ENCODE data around the gene REPS2.

The REPS2 gene

DNA sequence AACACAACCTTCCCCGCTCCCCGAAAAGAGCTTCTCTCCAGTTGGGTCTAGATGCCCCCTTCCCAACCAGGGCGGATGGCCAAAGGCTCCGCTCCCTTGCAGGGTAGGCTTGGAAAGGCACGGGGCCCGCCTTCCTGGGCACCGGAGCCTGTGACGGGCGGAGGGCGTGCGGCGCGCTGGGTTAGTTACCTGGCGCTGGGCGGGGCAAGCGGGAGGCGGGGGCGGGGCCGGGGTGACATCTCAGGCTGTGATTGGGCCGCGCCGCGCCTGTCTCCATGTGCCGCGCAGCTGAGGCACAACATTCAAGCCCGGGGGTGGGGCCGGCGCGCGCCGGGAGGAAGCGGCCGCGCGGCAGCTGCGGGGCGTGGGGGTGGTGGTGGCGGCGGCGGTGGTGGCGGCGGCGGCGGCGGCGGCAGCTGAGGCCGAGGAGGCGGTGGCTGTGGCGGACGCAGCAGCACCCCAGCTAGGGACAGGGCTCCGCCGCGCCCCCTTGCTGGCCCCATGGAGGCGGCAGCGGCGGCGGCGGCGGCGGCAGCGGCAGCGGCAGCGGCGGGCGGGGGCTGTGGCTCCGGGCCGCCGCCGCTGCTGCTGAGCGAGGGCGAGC lies at the start of gene REPS2:
REPS2 (plus strand) TSS at position 298 of the 604 bp plus-strand sequence; CDS start at position 502, 204 bp downstream.
- Mint-ChIP-seq H3K27me3 (peaks cover 8% of the 10 kb centered on the region), H3K9me3 (no peaks in the 10 kb centered on the region), H3K27ac (no peak within 1 kb of the TSS), H3K4me1 (no peaks in the 10 kb centered on the region), H3K4me3 (peak within 1 kb of the TSS; percentile 83 to 85)
- ATAC-seq (peak; percentile 96), DNase-seq (peak; percentile 43 to 63)

DNA sequence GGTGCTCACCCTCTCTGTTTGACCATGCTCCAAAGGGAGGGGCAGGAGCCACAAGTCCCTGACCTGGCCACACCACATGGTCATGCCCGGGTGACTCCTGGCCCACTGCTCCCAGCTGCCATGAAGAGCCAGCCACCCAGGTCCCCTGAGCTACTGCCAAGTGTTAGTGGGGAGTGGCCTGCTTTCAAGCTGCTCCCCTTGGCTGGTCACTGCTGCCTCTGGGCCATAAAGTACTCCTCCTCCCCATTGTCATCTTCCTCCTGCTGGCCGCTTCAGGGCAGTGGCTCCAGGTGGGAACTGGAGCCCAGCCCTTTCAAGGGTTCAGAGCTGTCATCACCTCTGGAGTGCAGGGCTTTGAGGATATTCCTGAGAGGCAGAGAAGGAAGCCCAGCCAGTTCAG lies 49.0 kb upstream of the REPS2 start:
- H3K27me3 Mint-ChIP-seq = no peaks in the 10 kb centered on the region
- ATAC-seq = no peak
- no peak overlapping the region for H3K4me3 Mint-ChIP-seq
- H3K4me1 Mint-ChIP-seq = peaks cover 5% of the 10 kb centered on the region
- H3K27ac Mint-ChIP-seq = no peak overlapping the region
- no peaks in the 10 kb centered on the region for H3K9me3 Mint-ChIP-seq
- DNase-seq = no peak

DNA sequence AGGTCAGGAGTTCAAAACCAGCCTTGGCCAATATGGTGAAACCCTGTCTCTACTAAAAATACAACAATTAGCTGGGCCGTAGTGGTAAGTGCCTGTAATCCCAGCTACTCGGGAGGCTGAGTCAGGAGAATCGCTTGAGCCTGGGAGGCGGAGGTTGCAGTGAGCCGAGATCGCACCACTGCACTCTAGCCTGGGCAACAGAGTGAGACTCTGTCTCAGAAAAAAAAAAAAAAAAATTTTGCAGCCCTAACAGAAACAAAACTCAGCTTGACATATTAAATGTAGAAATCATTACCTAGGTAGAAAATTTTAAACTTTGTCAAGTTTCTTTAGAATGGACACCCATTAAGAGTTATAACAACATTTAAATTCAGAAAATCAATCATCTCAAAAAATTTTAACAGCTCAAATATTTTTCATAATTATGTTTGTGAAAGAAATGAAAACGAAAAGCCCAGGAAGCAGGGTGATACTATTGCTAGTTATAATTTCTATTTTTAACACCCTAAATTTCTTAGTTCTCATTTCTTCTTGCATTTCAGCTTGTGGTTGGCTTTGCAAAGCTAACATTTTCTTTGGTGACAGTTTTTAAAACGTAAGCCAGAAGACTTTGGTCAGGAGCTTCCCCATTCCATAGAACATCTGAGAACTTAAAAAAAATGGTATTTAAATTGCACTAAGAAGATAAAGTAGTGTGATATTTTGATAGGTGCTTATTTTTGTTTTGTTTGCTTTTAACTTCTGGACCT lies 43.0 kb upstream of the REPS2 start:
- ATAC-seq (no peak), DNase-seq (no peak)
- H3K27me3 Mint-ChIP-seq = no peaks in the 10 kb centered on the region
- no peaks in the 10 kb centered on the region for H3K9me3 Mint-ChIP-seq
- no peak overlapping the region for H3K4me3 Mint-ChIP-seq
- H3K4me1 Mint-ChIP-seq = no peaks in the 10 kb centered on the region
- no peak overlapping the region for H3K27ac Mint-ChIP-seq

DNA sequence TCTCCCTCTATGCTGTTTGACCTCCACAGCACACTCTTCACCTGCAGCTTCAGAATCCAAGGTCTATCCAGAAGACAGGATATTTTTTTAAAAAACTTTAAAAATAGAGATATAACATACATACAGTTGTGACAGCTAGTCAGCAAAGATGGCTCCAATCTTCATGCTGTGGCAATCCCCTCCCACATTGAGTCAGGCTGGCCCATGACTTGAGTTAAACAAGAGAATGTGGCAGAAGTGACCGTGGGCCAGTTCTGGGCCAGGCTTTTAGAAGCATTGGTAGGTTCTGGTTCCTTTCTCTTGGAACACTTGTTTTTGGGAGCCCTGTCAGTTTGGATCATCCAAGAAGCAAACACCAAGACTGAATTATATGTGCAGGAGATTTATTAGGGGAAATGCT lies 36.1 kb upstream of the REPS2 start:
- no peaks in the 10 kb centered on the region for H3K9me3 Mint-ChIP-seq
- no peak for DNase-seq
- no peak overlapping the region for H3K27ac Mint-ChIP-seq
- no peak overlapping the region for H3K4me3 Mint-ChIP-seq
- ATAC-seq = no peak
- no peaks in the 10 kb centered on the region for H3K27me3 Mint-ChIP-seq
- no peaks in the 10 kb centered on the region for H3K4me1 Mint-ChIP-seq

DNA sequence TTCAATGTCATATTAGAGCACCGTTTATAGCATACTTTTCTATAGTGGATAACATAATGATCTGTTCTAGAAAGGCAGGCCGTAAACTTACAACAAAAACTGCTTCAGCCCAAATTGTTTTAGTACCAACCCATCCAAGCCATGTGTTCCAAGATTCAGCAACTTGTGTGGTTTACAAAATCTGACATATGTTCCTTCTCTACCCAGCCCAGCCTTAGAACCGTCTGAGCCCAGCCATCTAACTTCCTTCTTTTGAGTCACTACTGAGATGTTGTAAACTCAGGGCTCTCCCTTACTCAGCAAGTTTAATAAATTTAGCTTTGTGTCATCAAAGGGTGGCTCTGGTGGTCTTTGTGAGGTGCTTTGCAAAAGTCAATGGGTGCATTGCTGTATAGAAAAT lies 32.4 kb upstream of the REPS2 start:
- Mint-ChIP-seq H3K27ac (no peak overlapping the region), H3K4me3 (no peak overlapping the region), H3K9me3 (no peaks in the 10 kb centered on the region), H3K27me3 (no peaks in the 10 kb centered on the region), H3K4me1 (no peaks in the 10 kb centered on the region)
- ATAC-seq (no peak), DNase-seq (no peak)

DNA sequence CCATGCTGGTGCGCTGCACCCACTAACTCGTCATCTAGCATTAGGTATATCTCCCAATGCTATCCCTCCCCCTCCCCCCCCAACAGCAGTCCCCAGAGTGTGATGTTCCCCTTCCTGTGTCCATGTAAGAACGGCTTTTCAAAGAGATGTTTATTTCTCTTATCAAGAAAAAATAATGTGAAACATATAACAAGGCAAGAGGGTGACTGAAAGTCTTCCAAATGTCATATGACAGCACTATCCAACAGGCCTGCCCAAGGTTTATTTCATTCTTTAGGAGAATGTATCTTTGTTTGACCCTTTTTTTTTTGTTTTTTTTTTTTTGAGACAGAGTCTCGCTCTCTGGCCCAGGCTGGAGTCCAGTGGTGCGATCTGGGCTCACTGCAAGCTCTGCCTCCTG lies 29.9 kb upstream of the REPS2 start:
- Mint-ChIP-seq H3K4me1 (no peaks in the 10 kb centered on the region), H3K27me3 (peaks cover 3% of the 10 kb centered on the region), H3K9me3 (no peaks in the 10 kb centered on the region), H3K4me3 (no peak overlapping the region), H3K27ac (no peak overlapping the region)
- ATAC-seq = no peak
- DNase-seq = no peak

DNA sequence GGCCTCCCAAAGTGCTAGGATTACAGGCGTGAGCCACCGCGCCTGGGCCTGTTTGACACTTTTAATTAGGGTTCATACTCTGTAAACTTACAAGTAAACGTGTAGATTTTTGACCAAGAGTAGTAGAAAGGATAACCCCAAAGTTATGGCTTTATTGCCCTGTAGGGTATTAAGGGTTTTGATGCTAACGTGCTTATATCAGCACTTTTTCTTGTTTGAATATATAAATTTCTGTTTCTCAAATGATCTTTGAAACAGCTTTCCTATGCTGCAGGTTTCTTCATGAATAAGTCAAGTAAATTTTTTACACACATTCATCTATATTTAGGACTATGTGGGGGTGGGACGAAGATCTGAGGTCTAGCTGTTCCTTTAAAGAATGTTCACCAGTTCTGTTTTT lies 29.3 kb upstream of the REPS2 start:
- Mint-ChIP-seq H3K9me3 (no peaks in the 10 kb centered on the region), H3K4me3 (no peak overlapping the region)
- no peak for DNase-seq

DNA sequence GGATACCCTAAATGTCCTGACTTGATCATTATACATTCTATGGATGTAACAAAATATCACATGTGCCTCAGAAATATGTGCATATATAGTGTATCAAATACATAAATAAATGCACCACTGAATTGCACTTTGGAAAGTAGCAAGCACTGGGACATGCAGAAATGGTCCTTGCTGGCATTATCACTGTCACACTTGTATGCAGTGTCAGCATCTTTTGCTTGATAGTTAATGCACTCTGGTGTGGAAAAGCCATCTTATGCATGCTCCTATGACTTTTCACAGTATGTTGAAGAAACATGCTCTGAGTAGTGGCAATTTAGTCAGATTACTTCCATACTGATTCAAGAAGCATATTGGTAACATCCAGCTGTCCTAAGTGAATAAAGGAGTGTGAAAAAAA lies 27.5 kb upstream of the REPS2 start:
- Mint-ChIP-seq H3K27me3 (peaks cover 7% of the 10 kb centered on the region), H3K27ac (no peak overlapping the region), H3K9me3 (no peaks in the 10 kb centered on the region), H3K4me1 (no peaks in the 10 kb centered on the region), H3K4me3 (no peak overlapping the region)
- DNase-seq = no peak
- no peak for ATAC-seq

More for the DNA sequence above, 29.3 kb upstream of the REPS2 start:
- ATAC-seq = no peak
- no peak overlapping the region for H3K27ac Mint-ChIP-seq
- peaks cover 7% of the 10 kb centered on the region for H3K27me3 Mint-ChIP-seq
- no peaks in the 10 kb centered on the region for H3K4me1 Mint-ChIP-seq

DNA sequence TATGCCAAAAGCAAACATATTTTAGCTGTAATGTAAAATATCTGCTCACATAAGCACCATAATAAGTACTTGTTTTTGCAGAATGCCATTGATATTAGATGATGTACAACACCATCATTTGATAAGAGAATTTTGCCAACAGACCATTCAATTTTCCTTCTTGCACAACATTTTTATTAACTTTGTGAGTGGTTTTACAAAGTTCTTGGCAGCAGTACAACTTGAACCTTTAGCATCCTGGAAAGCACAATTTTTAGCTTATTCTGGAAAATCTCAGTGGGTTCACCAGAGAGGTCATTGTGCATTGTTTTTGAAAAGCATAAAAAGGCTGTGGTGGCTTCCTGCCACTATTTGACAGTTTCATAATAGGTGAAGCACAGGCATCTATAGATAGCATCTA lies 26.4 kb upstream of the REPS2 start:
- ATAC-seq = no peak
- no peak overlapping the region for H3K27ac Mint-ChIP-seq
- H3K27me3 Mint-ChIP-seq = peaks cover 7% of the 10 kb centered on the region

DNA sequence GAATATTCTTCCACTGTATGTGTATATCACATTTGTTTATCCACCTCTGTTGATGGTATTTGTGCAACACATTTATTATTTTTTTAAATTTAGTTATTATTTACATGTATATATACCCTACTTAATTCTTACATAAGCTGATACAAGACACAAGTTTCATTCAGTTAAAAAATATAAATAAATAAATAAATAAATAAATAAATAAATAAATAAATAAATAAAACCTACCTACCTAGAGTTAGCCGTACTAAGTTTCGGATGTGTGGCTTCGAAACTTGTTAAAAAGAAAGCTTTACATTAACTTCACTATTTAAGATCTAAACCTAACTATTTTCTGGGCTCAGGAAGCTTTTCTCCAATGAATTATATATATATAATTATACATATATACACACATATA lies 23.3 kb upstream of the REPS2 start:
- Mint-ChIP-seq H3K27me3 (peaks cover 7% of the 10 kb centered on the region), H3K27ac (no peak overlapping the region), H3K4me1 (no peaks in the 10 kb centered on the region), H3K4me3 (no peak overlapping the region), H3K9me3 (no peaks in the 10 kb centered on the region)
- no peak for DNase-seq
- no peak for ATAC-seq

More for the DNA sequence above, 26.4 kb upstream of the REPS2 start:
- Mint-ChIP-seq H3K4me1 (no peaks in the 10 kb centered on the region), H3K4me3 (no peak overlapping the region), H3K9me3 (no peaks in the 10 kb centered on the region)
- DNase-seq = no peak

DNA sequence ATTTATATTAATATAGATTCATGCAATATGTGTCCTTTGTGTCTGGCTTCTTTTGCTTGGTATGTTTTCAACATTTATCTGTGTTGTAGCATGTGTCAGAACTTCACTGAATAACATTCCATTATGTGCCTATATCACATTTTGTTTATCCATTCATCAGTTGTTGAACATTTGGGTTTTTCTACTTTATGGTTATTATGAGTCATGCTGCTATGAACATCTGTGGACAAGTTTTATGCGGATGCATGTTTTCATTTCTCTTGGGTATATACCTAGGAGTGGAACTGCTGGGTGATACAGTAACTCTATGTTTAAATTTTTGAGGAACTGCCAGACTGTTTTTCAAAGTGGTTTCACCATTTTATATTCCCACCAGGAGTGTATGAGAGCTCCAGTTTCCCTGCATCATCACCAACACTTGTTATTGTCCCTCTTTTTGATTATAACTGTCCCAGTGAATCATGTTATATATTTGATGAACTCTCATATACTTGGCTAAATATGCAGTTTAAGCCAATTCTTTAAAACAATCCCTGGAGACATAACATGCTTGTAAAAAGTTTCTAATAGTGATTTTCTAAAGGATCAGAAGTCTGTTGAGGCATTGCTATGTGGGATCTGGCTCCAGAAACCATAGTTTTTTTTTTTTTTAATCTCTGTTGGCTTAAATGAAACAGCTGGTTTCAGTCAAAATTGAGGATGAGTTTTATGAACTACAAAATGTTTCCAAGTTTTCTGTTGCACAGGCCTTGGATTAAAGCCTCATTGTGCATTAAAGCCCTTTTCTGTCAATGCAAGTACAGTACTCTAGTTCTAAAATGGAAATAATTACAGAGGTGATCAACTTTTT lies 21.6 kb upstream of the REPS2 start:
- ATAC-seq = no peak
- Mint-ChIP-seq H3K9me3 (no peaks in the 10 kb centered on the region), H3K4me1 (no peaks in the 10 kb centered on the region), H3K27me3 (peaks cover 7% of the 10 kb centered on the region), H3K4me3 (no peak overlapping the region), H3K27ac (no peak overlapping the region)
- DNase-seq = no peak

DNA sequence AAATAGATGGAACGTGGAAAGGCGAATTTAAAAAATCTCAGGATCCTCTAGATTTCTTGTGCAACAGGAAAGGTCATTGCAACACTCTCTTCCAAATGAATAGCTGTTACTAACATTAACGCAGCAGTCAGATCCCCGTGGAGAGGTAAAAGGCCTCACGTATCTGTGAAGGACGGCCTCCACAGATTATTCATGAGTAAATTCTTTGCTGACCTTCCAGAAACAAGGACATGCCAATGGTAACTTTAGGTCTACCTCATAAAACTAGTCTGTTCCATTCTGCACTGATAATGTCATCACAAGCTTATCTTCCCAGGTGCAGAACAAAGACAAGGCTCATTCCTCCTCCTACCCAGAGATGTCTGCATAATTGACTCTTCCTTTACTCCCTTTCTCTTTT lies 16.1 kb upstream of the REPS2 start:
- Mint-ChIP-seq H3K4me1 (no peaks in the 10 kb centered on the region), H3K9me3 (no peaks in the 10 kb centered on the region), H3K4me3 (no peak overlapping the region), H3K27ac (no peak overlapping the region), H3K27me3 (no peaks in the 10 kb centered on the region)
- no peak for ATAC-seq
- no peak for DNase-seq

DNA sequence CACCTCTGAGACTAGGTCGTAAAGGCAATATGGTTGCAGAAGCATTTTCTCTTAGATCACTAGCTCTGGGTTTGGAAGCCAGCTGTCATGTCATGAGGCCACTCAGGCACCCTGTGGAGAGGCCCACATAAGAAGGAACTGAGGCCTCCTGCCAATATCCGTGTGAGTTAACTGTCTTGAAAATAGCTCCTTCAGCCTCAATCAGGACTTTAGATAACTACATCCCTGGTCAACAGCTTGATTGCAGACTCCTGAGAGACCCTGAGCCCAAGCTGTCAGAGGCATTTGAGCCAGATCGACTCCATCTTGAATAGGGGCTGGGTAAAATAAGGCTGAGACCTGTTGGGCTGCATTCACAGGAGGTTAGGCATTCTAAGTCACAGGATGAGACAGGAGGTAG lies 15.1 kb upstream of the REPS2 start:
- Mint-ChIP-seq H3K27me3 (no peaks in the 10 kb centered on the region), H3K4me1 (no peaks in the 10 kb centered on the region), H3K27ac (no peak overlapping the region), H3K9me3 (no peaks in the 10 kb centered on the region), H3K4me3 (no peak overlapping the region)
- no peak for DNase-seq
- ATAC-seq = no peak

DNA sequence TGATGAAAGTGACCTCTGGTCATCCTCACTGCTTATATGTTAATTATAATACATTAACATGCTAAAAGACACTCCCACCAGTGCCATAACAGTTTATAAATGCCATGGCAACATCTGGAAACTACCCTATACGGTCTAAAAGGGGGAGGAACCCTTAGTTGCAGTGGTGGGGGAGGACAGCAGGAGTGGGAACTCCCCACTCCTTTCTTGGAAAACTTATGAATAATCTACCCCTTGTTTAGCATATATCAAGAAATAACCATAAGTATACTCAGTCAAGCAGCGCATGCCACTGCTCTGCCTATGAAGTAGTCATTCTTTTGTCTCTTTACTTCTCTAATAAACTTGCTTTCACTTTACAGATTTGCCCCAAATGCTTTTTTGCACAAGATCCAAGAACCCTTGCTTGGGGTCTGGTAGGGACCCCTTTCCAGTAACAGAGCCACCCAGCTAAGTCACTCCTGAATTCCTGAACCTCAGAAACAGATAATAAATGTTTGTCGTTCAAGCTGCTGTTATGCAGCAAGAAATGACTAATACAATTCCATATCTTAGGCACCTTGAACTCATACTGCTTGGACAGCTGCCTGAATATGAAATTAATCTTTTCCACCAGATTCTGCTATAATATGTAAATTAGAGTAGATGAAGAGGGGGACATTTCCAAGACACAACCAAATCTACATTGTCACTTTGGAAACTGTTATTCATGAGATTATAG lies 14.4 kb upstream of the REPS2 start:
- no peaks in the 10 kb centered on the region for H3K4me1 Mint-ChIP-seq

DNA sequence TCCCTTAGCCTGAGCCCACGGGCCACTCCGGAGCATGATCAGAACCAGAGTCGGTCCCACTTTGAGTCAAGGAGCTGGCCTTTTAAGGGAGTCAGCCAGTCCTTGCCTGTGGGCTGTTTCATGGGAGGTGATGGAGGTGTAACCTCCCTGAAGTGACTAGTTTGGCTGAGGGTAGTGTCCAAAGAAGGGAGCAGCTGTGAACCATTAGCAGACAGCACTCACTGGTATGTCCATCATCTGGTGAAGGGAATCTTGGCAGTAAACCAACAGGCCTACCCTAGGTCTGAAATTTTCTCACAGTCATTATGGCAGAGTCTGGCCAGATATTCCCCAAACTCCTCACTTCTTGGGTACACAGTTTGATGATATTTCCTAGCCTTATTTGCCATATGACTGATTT lies 12.3 kb upstream of the REPS2 start:
- ATAC-seq = no peak
- Mint-ChIP-seq H3K4me3 (no peak overlapping the region), H3K4me1 (no peaks in the 10 kb centered on the region), H3K27ac (no peak overlapping the region), H3K9me3 (no peaks in the 10 kb centered on the region), H3K27me3 (no peaks in the 10 kb centered on the region)
- no peak for DNase-seq

More for the DNA sequence above, 14.4 kb upstream of the REPS2 start:
- Mint-ChIP-seq H3K27me3 (no peaks in the 10 kb centered on the region), H3K27ac (no peak overlapping the region), H3K9me3 (no peaks in the 10 kb centered on the region), H3K4me3 (no peak overlapping the region)
- DNase-seq = no peak
- no peak for ATAC-seq
